Measurements from ENCODE around the gene CBFA2T3.

DNA sequence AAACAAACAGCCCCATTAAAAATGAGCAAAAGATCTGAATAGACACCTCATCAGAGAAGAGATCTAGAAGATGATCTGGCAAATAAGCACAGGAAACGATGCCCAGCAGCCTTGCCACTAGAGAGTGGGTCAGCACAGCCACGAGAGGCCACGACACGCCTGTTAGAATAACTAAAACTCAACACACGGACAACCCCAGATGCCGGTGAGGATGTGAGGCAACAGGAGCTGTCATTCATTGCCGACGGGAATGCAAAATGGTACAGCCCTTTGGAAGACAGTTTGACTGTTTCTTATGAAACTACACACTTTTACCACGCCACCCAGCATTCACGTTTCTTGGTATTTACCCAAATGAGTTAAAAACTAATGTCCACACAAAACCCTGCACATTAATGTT lies 31.5 kb downstream of the CBFA2T3 start:
- TF ChIP-seq, protein P1, sequence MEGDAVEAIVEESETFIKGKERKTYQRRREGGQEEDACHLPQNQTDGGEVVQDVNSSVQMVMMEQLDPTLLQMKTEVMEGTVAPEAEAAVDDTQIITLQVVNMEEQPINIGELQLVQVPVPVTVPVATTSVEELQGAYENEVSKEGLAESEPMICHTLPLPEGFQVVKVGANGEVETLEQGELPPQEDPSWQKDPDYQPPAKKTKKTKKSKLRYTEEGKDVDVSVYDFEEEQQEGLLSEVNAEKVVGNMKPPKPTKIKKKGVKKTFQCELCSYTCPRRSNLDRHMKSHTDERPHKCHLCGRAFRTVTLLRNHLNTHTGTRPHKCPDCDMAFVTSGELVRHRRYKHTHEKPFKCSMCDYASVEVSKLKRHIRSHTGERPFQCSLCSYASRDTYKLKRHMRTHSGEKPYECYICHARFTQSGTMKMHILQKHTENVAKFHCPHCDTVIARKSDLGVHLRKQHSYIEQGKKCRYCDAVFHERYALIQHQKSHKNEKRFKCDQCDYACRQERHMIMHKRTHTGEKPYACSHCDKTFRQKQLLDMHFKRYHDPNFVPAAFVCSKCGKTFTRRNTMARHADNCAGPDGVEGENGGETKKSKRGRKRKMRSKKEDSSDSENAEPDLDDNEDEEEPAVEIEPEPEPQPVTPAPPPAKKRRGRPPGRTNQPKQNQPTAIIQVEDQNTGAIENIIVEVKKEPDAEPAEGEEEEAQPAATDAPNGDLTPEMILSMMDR (IDR thresholded peaks at IDR 0.05), result no peak
- no peak for TF ChIP-seq POLR2A (IDR thresholded peaks at IDR 0.05)
